WTC11 (cell line): Measurements from ENCODE around the gene UCKL1. TPM values are rescaled to one million over a fixed set of nuclear protein-coding genes. Genes with fewer than 3 reads are reported as not detected.
A peak's percentile ranks its signal among the peaks of the same experiment; 100 is the strongest.

Source experiments
- ATAC-seq: fragments of 200-7000 bp; cut with Tn5 transposase; 2 replicates; pipeline ENCODE4 v1.10.0; 2021; ENCODE audit warnings: mild to moderate bottlenecking, moderate library complexity
- CTCF ChIA-PET: fragments of 300-600 bp; sonication (Branson Sonifier 250); formaldehyde crosslinking; loops from one replicate; lab custom pipeline; 2021; ENCODE audit warnings: antibody characterized with exemption; lab: Charles Lee
- POLR2A ChIA-PET: fragments of 350-600 bp; sonication (Branson Sonifier 250); formaldehyde crosslinking; loops from one replicate; lab custom pipeline; 2021; ENCODE audit warnings: antibody characterized with exemption; lab: Charles Lee
- DNase-seq: peaks from one replicate; pipeline ENCODE4 v3.0.0; 2021; ENCODE audit warnings: low spot score
- H3K27ac Mint-ChIP-seq: 2 replicates; pipeline ENCODE4 v1.8.0; 2021; ENCODE audit warnings: mixed read lengths
- H3K27me3 Mint-ChIP-seq: 2 replicates; pipeline ENCODE4 v1.8.0; 2021; ENCODE audit warnings: low read depth, mild to moderate bottlenecking, moderate library complexity, mixed read lengths
- H3K36me3 Mint-ChIP-seq: 2 replicates; pipeline ENCODE4 v1.8.0; 2021; ENCODE audit warnings: mixed read lengths
- H3K4me1 Mint-ChIP-seq: 2 replicates; pipeline ENCODE4 v1.8.0; 2022; ENCODE audit warnings: mixed read lengths
- H3K4me3 Mint-ChIP-seq: 2 replicates; pipeline ENCODE4 v1.8.0; 2021; ENCODE audit warnings: mild to moderate bottlenecking, moderate library complexity, mixed read lengths
- H3K9me3 Mint-ChIP-seq: 2 replicates; pipeline ENCODE4 v1.8.0; 2021; ENCODE audit warnings: mixed read lengths
- AR ChIP-seq: fragments of 250-450 bp; sonication (Bioruptor Pico); IDR thresholded peaks from 2 replicates; pipeline ENCODE4 v1.9.0; 2021; ENCODE audit warnings: mild to moderate bottlenecking
- CBFB ChIP-seq: sonication (generic); formaldehyde crosslinking; IDR thresholded peaks from 2 replicates; pipeline ENCODE4 v1.8.1; 2022; ENCODE audit warnings: mild to moderate bottlenecking, low read depth, missing genetic modification reagents
- CREM ChIP-seq: sonication (generic); formaldehyde crosslinking; IDR thresholded peaks from 2 replicates; pipeline ENCODE4 v1.8.1; 2022; ENCODE audit warnings: mild to moderate bottlenecking, missing genetic modification reagents, moderate library complexity
- ESRRA ChIP-seq: sonication (generic); formaldehyde crosslinking; IDR thresholded peaks from 2 replicates; pipeline ENCODE4 v1.8.1; 2022; ENCODE audit warnings: mild to moderate bottlenecking, missing genetic modification reagents, borderline replicate concordance
- FOXJ3 ChIP-seq: sonication (generic); formaldehyde crosslinking; IDR thresholded peaks from 2 replicates; pipeline ENCODE4 v1.9.0; 2021; ENCODE audit warnings: missing genetic modification reagents, mild to moderate bottlenecking, borderline replicate concordance
- FOXK1 ChIP-seq: sonication (generic); formaldehyde crosslinking; IDR thresholded peaks from 2 replicates; pipeline ENCODE4 v1.8.0; 2022; ENCODE audit warnings: mild to moderate bottlenecking, moderate library complexity, missing genetic modification reagents
- GABPB1 ChIP-seq: sonication (generic); formaldehyde crosslinking; IDR thresholded peaks from 2 replicates; pipeline ENCODE4 v1.8.1; 2023; ENCODE audit warnings: mild to moderate bottlenecking, missing genetic modification reagents
- GTF2I ChIP-seq: fragments of 250-450 bp; sonication (Bioruptor Pico); conservative IDR thresholded peaks from 2 replicates; pipeline ENCODE4 v1.4.0; 2021; ENCODE audit warnings: mild to moderate bottlenecking
- IRF1 ChIP-seq: sonication (generic); formaldehyde crosslinking; IDR thresholded peaks from 2 replicates; pipeline ENCODE4 v1.8.0; 2023; ENCODE audit warnings: missing genetic modification reagents
- JUN ChIP-seq: sonication (generic); formaldehyde crosslinking; IDR thresholded peaks from 2 replicates; pipeline ENCODE4 v1.8.0; 2023; ENCODE audit warnings: mild to moderate bottlenecking, missing genetic modification reagents
- NFATC4 ChIP-seq: fragments of 250-450 bp; sonication (Bioruptor Pico); IDR thresholded peaks from 2 replicates; pipeline ENCODE4 v1.9.0; 2021; ENCODE audit warnings: mild to moderate bottlenecking
- NFYB ChIP-seq: sonication (generic); formaldehyde crosslinking; conservative IDR thresholded peaks from 2 replicates; pipeline ENCODE4 v1.8.0; 2022; ENCODE audit warnings: low read depth, missing genetic modification reagents
- SP1 ChIP-seq: sonication (generic); formaldehyde crosslinking; conservative IDR thresholded peaks from 2 replicates; pipeline ENCODE4 v1.8.1; 2022; ENCODE audit warnings: missing genetic modification reagents
- STAT6 ChIP-seq: sonication (generic); formaldehyde crosslinking; conservative IDR thresholded peaks from 2 replicates; pipeline ENCODE4 v1.8.1; 2023; ENCODE audit warnings: mild to moderate bottlenecking, low read depth, missing genetic modification reagents, moderate library complexity
- TCF7 ChIP-seq: sonication (generic); formaldehyde crosslinking; IDR thresholded peaks from 2 replicates; pipeline ENCODE4 v1.8.0; 2022; ENCODE audit warnings: mild to moderate bottlenecking, low read depth, missing genetic modification reagents, moderate library complexity
- ZNF219 ChIP-seq: sonication (generic); formaldehyde crosslinking; IDR thresholded peaks from 2 replicates; pipeline ENCODE4 v1.8.0; 2023; ENCODE audit warnings: missing genetic modification reagents, mild to moderate bottlenecking, borderline replicate concordance
- total RNA-seq: library from RNA; stranded (reverse); gene quantifications from 3 replicates; pipeline ENCODE4 v1.2.3, GENCODE V29; 2021
- TF ChIP-seq, protein P1 (sequence below): sonication (generic); formaldehyde crosslinking; IDR thresholded peaks from 2 replicates; pipeline ENCODE4 v1.8.1; 2023; ENCODE audit warnings: mild to moderate bottlenecking, moderate library complexity, missing genetic modification reagents

The UCKL1 gene
- total RNA-seq, 1 experiment from 2014 or later = 51.2 TPM

- TF ChIP-seq AR (CRISPR knock-in tag) (no peak), SP1 (CRISPR knock-in tag) (peak; percentile 93), STAT6 (CRISPR knock-in tag) (no peak), CBFB (CRISPR knock-in tag) (no peak), NFATC4 (CRISPR knock-in tag) (no peak), NFYB (CRISPR knock-in tag) (no peak), ZNF219 (no peak), FOXK1 (CRISPR knock-in tag) (0 out of 2 replicates have a peak, but pooled peaks have one; percentile 24), GTF2I (no peak)
- TF ChIP-seq, protein P1, sequence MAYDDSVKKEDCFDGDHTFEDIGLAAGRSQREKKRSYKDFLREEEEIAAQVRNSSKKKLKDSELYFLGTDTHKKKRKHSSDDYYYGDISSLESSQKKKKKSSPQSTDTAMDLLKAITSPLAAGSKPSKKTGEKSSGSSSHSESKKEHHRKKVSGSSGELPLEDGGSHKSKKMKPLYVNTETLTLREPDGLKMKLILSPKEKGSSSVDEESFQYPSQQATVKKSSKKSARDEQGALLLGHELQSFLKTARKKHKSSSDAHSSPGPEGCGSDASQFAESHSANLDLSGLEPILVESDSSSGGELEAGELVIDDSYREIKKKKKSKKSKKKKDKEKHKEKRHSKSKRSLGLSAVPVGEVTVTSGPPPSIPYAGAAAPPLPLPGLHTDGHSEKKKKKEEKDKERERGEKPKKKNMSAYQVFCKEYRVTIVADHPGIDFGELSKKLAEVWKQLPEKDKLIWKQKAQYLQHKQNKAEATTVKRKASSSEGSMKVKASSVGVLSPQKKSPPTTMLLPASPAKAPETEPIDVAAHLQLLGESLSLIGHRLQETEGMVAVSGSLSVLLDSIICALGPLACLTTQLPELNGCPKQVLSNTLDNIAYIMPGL (CRISPR knock-in tag) = peak; percentile 65; the same call in 1 of the 2 replicates
These were observed 22.4 kb upstream of the UCKL1 start (continued) for GRCh38 chr20:63978319-63979228.

GRCh38 chr20:63977739-63978276, 21.6 kb upstream of the UCKL1 start:
- H3K36me3 Mint-ChIP-seq = peaks cover 3% of the 10 kb centered on the region
- no peaks in the 10 kb centered on the region for H3K9me3 Mint-ChIP-seq
- peaks cover 31% of the 10 kb centered on the region for H3K4me1 Mint-ChIP-seq
- CTCF ChIA-PET = no interaction called here
- peak overlapping the region; percentile 76 for H3K4me3 Mint-ChIP-seq
- POLR2A ChIA-PET = no interaction called here
- no peak overlapping the region for H3K27ac Mint-ChIP-seq
- H3K27me3 Mint-ChIP-seq = peaks cover 12% of the 10 kb centered on the region
- ATAC-seq (no peak), DNase-seq (no peak)
- TF ChIP-seq ESRRA (CRISPR knock-in tag) (no peak), GABPB1 (CRISPR knock-in tag) (peak; percentile 61; the same call in 1 of the 2 replicates), JUN (no peak), TCF7 (CRISPR knock-in tag) (no peak), FOXJ3 (CRISPR knock-in tag) (no peak), CREM (CRISPR knock-in tag) (no peak), IRF1 (CRISPR knock-in tag) (no peak)
